Effector memory CD4-positive, alpha-beta T cell (primary cell): Measurements from ENCODE around the gene TESMIN.

Source experiments
- DNase-seq, 3 donors: peaks; one replicate each; pipeline ENCODE4 v3.0.0-alpha.2; 2020
- H3K27ac ChIP-seq: 2 replicates; pipeline ENCODE4 v1.7.0; 2013; ENCODE audit warnings: mild to moderate bottlenecking, low read length, moderate library complexity; ENCODE audit not compliant: insufficient read depth, poor library complexity, severe bottlenecking
- H3K27me3 ChIP-seq: replicated peaks from 2 replicates; pipeline ENCODE4 v1.7.0; 2013; ENCODE audit warnings: mild to moderate bottlenecking, low read length; ENCODE audit not compliant: insufficient read depth, control insufficient read depth, poor library complexity, severe bottlenecking
- H3K36me3 ChIP-seq: 2 replicates; pipeline ENCODE4 v1.7.0; 2013; ENCODE audit warnings: mild to moderate bottlenecking, low read length, moderate library complexity; ENCODE audit not compliant: control insufficient read depth, insufficient read depth
- H3K4me1 ChIP-seq: 2 replicates; pipeline ENCODE4 v1.7.0; 2013; ENCODE audit warnings: low read length, mild to moderate bottlenecking; ENCODE audit not compliant: control insufficient read depth, insufficient read depth, poor library complexity, severe bottlenecking
- H3K4me3 ChIP-seq: 2 replicates; pipeline ENCODE4 v1.7.0; 2013; ENCODE audit warnings: low read length, low read depth, mild to moderate bottlenecking; ENCODE audit not compliant: insufficient read depth, poor library complexity, severe bottlenecking
- H3K9me3 ChIP-seq: 2 replicates; pipeline ENCODE4 v1.7.0; 2013; ENCODE audit warnings: mild to moderate bottlenecking, low read length, moderate library complexity; ENCODE audit not compliant: control insufficient read depth

The TESMIN gene

DNA sequence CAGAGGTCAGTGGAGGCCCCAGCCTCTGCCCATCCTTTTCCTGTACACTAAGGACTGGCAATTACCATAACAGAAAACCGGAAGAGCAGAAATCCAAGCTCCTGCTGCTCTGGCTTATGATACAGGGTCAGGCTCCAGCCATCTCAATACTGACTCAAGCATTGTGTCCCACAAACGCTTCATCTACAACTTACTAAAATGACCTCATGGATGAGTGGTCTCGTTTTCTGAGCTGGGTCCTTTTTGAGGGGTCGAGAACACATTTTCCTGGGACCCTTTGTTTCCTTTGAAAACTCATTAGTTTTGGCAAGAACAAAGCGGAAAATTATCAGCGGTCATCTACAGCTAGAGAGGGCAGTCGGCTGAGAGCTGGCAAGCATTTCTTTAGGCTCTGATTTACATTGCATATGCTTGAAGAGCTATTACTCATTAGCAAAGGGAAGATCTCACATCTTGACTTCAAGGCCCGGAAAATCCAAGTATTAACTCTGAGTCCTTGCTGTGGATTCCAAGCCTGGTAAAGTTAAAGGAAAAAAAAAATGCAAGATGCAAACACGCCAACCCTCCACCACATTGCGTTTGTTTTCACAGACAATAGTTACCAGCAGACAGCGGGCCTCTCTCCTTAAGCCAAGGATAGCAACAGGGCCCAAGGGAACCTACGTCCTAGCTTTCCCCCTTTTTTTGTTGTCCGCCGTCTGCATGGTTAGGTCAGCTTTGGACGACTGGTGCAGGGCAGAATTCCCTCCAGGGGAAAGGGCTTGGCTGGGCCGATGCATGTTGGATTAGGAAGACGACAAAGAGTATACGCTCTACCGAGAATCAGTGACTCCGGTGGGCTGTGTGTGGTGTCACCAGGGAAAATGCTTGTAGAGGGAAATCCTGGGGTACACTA, 1.8 kb downstream of the TESMIN start:
- no peaks in the 10 kb centered on the region for H3K27me3 ChIP-seq
- no peaks in the 10 kb centered on the region for H3K9me3 ChIP-seq
- H3K36me3 ChIP-seq, result peaks cover 11% of the 10 kb centered on the region
- H3K4me1 ChIP-seq, result peaks cover 2% of the 10 kb centered on the region
- H3K4me3 ChIP-seq, result no peak overlapping the region
- no peak overlapping the region for H3K27ac ChIP-seq
- DNase-seq, result no peak

DNA sequence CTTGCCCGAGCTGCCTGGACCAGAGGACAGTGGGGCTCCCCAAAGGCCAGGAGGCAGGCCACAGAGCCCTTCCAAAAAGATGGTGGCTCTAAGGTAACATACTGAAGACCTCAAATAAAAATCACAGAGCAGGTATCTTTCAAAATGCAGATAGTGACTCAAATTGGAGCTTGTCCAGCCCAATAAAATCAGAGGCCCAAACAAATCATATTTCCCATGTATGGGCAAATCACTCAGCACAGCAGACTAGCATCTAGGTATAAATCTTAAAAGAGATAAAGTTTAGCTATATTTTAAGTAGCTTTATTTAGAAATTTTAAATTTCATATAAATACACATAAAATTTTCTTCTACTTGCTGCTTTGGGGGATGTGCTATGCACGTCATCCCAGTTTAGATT, 3.3 kb downstream of the TESMIN start:
- no peaks in the 10 kb centered on the region for H3K9me3 ChIP-seq
- H3K4me1 ChIP-seq, result peaks cover 2% of the 10 kb centered on the region
- no peak overlapping the region for H3K4me3 ChIP-seq
- H3K27me3 ChIP-seq, result no peaks in the 10 kb centered on the region
- peaks cover 8% of the 10 kb centered on the region for H3K36me3 ChIP-seq
- DNase-seq, result no peak
- H3K27ac ChIP-seq, result no peak overlapping the region

DNA sequence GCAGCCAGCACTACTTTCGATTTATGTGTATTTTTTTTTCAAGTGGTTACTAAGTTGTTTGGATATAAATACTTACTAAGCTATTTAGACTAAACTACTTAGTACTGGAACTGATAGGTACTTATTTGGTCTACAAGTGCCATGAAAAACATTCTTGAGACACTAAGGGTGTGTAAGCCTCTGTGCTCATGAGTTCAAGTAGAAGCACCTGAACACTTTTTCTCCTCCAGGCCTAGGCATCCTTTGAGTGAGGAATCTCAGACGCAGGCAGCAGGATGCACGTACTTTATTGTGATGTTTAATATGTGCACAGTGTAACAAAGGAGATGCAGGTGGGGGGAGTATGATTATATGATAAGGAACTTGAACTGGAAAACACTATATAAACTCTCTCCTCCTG, 7.8 kb downstream of the TESMIN start:
- Histone ChIP-seq H3K9me3 (no peaks in the 10 kb centered on the region), H3K27ac (no peak overlapping the region), H3K36me3 (peaks cover 8% of the 10 kb centered on the region), H3K4me1 (no peaks in the 10 kb centered on the region), H3K27me3 (no peaks in the 10 kb centered on the region), H3K4me3 (no peak overlapping the region)
- no peak for DNase-seq

DNA sequence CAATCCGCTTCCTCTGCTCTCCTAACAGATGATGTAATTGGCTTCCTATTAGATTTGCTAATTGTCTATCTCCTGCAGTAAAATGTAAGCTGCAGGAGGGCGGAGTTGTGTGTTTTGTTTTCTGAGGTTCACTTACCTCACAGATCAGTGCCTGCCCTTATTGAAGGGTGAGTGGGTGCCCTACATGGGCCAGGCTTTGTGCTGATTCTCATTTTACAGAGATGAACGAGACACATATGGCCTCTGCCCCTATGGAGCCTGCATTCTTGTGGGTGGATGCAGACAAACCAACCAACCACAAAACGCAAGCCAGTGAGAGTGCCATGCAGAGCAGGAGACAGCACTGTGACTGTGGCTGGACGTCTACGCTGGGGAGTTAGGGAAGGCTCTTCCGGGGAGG, 9.9 kb downstream of the TESMIN start:
- Histone ChIP-seq H3K9me3 (no peaks in the 10 kb centered on the region), H3K27ac (no peak overlapping the region), H3K36me3 (peaks cover 6% of the 10 kb centered on the region), H3K27me3 (no peaks in the 10 kb centered on the region), H3K4me1 (no peaks in the 10 kb centered on the region), H3K4me3 (no peak overlapping the region)
- no peak for DNase-seq

DNA sequence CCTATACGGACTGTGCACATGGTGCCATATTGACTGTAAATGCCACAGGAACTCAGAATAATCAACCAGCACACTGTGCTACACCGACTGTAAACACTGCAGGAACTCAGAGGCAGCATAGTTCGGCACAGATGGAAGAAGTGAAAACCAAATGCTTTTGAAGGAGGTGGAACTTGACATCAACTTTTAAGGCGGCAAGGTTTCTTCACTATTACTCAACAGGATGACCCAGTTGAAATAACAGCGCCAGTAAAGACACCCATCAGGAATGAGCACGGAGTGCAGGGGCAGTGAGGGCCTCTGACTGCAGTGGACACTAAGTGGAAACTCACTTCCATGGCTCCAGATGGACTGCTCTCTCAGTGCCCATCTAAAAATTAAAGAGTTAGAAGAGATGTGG, 15.7 kb downstream of the TESMIN start:
- no peak overlapping the region for H3K4me3 ChIP-seq

DNA sequence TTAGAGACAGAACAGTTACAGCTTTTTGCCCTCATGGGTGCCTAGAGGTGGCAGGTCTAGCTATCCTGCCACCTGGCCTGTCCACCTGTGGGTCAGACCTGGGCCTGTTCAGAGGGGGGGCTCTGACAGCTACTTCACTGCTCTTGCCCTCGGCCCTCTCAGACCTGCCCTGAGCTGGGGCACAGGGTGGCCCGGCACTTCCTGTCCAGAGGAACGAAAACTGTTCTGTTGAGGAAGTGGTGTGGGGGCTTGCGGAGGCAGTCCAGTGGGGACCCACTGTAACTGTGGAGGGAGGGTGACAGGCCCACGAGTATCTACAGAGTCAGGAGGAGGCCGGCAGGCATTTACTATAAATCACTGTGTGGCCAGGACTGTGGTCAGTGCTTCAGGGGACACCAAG, 16.2 kb downstream of the TESMIN start:
- H3K4me1 ChIP-seq, result no peaks in the 10 kb centered on the region
- H3K9me3 ChIP-seq, result no peaks in the 10 kb centered on the region
- H3K36me3 ChIP-seq, result no peaks in the 10 kb centered on the region
- no peak overlapping the region for H3K4me3 ChIP-seq
- no peak for DNase-seq
- H3K27ac ChIP-seq, result no peak overlapping the region
- no peaks in the 10 kb centered on the region for H3K27me3 ChIP-seq

More for the DNA sequence above, 15.7 kb downstream of the TESMIN start:
- Histone ChIP-seq H3K27ac (no peak overlapping the region), H3K9me3 (no peaks in the 10 kb centered on the region), H3K4me1 (no peaks in the 10 kb centered on the region), H3K27me3 (no peaks in the 10 kb centered on the region), H3K36me3 (no peaks in the 10 kb centered on the region)
- no peak for DNase-seq

DNA sequence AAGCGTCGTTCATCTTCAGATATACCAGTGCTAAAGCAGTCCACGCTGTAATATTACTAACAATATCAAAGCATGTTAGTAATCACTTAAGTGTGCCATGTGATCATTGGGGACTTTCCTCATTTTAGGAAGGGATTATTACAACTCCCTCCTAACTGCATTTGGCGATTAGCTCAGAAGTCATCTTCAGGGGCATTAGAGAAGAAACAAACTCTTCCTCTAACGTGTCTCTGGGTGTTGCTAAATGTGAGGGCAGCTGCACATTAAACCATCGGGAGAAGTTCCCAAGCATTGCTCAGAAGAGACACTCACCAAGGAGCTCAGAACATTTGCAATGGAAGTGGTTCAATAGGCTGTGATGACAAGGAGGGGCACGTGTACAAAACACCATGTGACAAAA, 17.2 kb downstream of the TESMIN start:
- Histone ChIP-seq H3K9me3 (no peaks in the 10 kb centered on the region), H3K27ac (no peak overlapping the region), H3K36me3 (no peaks in the 10 kb centered on the region), H3K27me3 (no peaks in the 10 kb centered on the region), H3K4me3 (no peak overlapping the region), H3K4me1 (no peaks in the 10 kb centered on the region)
- DNase-seq, result no peak

DNA sequence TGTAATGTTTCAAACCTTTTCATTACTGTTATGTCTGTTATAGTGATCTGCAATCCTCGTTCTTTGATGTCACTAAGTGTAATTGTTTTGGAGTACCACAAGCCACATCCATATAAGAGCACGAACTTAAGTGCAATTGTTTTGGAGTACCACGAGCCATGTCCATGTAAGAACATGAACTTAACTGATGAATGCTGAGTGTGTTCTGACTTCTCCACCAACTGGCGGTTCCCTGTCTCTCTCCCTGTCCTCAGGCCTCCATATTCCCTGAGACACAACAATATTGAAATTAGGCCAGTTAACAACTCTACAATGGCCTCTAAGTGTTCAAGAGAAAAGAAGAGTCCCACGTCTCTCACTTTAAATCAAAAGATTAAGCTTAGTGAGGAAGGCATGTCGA, 23.5 kb downstream of the TESMIN start:
- H3K36me3 ChIP-seq, result no peaks in the 10 kb centered on the region
- no peaks in the 10 kb centered on the region for H3K4me1 ChIP-seq
- H3K4me3 ChIP-seq, result no peak overlapping the region
- H3K27me3 ChIP-seq, result no peaks in the 10 kb centered on the region
- no peaks in the 10 kb centered on the region for H3K9me3 ChIP-seq
- no peak for DNase-seq
- no peak overlapping the region for H3K27ac ChIP-seq

DNA sequence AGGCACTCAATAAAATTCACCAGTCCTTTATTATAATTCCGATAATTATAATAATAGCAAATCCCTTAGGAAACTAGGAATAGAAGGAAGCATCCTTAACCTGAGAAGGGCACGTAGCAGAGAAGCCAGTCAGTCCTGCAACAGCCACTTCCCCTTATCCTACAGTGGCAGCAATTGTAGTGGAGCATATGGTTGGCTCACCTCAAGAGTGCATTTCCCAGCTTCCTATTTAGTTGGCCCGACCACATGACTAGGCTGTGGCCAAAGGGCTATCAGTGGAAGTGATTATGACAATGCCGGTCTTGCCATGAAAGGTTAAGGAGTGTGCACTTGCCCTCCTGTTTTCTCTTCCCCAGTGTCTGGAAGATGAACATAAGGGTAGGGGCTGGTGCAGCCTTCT, 27.0 kb downstream of the TESMIN start:
- H3K36me3 ChIP-seq, result no peaks in the 10 kb centered on the region
- no peak for DNase-seq
- H3K9me3 ChIP-seq, result no peaks in the 10 kb centered on the region
- H3K27me3 ChIP-seq, result no peaks in the 10 kb centered on the region
- H3K4me1 ChIP-seq, result no peaks in the 10 kb centered on the region
- no peak overlapping the region for H3K4me3 ChIP-seq
- H3K27ac ChIP-seq, result no peak overlapping the region

DNA sequence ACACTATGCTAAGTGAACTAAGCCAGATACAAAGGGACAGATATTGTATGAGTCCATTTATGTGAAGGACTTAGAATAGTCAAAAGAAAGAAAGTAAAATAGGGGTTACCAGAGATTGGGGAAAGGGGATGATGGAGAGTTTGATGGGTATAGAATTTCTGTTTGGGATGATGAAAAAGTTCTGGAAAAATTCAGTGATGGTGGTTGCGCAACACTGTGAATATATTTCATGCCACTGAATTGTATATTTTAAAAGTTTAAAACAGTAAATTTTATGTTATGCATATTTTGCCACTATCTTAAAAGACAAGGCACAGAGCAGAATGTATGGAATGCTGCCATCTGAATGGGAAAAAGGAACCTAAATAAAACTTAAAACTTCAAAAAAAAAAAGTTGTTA, 29.2 kb downstream of the TESMIN start:
- H3K9me3 ChIP-seq, result no peaks in the 10 kb centered on the region
- DNase-seq, result no peak
- no peaks in the 10 kb centered on the region for H3K36me3 ChIP-seq
- no peak overlapping the region for H3K4me3 ChIP-seq
- no peak overlapping the region for H3K27ac ChIP-seq
- H3K4me1 ChIP-seq, result no peaks in the 10 kb centered on the region
- H3K27me3 ChIP-seq, result no peaks in the 10 kb centered on the region
